Kidney glomerular epithelial cell (primary cell): ENCODE results near the gene PRKAA1.
A peak's percentile ranks its signal among the peaks of the same experiment; 100 is the strongest.

Experiments
- DNase-seq: peaks from one replicate; lab custom pipeline; 2025; lab: John Stamatoyannopoulos, UW

PRKAA1 gene

GRCh38 chr5:40780199-40780598, 18.0 kb downstream of the PRKAA1 start:
- no peak for DNase-seq

DNA sequence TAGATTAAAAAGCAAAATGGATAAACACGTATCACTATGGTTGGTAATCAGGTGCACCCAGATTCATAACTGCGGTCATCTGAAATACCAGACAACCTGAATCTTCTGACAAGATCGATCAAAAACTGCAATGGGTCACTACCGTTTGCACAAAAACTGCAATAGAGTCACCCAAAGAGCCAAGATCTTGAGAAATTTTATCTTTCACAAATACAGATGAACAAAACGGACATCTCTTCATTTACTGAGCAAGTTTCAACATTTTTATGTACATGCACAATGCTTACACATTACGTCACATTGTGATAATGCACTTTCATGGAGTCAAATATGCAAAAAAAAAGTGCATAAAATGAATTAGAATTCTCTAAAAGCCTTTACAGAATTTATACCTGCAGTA, 18.6 kb downstream of the PRKAA1 start:
- DNase-seq: no peak

DNA sequence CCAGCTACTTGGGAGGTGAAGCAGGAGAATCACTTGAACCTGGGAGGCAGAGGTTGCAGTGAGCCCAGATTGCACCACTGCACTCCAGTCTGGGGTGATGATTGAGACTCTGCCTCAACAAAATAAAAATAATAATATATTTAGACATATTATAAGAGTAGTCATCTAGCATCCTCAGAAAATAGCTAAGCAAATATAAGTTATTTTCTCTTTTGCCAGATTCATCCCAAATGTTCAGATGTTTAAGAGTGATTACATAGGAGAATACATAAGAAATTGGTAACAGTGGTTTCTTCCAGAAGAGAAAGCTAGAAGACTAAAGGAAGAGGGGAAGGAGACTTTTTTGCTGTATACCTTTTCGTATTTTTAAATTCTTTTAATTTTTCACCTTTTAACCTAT, 20.0 kb downstream of the PRKAA1 start:
- no peak for DNase-seq

DNA sequence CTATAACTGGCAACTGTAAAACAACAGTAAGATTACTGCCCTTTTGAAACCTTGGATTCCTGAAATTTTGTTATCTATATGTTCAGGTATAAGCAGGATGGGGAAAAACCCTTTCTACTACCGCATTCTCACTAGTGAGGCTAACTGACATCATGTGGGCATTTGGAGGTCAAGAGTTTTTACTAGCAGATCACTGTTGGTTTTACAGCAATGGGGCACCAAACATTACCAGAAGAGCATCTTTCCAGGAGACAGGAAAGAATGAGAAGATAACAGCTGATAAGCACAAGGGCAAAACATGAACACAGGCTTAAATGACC, 21.6 kb downstream of the PRKAA1 start:
- no peak for DNase-seq

DNA sequence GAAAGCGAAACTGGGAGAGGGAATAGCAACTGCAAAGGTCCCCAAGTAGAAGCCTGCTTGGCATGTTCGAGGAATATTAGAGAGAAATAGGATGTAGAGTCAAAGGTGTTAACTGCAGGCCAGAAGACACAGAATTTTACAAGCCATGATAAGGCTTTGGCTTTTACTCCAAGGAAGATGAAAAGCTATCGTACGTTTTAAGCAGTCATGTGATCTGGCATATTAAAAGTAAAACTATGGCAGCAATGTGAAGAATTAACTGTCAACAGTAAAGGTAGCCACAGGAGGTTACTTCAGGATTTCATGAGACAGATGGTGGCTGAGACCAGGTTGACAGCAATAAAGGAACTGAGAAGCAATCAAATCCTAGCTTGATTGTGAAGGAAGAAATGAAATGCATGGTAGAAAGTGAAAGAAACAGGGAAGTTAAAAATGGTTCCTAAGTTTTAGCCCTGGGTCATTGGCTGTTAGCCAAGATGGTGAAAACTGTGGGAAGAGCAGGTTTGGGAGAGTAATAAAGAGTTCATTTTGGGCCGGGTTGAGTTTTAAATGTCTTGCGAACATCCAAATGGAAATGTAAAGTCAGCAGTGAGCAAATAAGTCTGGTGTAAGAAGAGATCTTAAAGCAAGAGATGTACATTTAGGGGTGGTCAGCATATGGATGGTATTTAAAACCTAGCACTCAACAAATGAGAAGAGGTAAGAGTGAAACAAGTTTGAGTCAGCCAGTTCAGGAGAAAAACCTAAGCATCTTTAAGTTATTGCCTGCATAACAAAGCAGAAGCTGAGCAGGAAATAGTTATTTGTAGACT, 22.1 kb downstream of the PRKAA1 start:
- DNase-seq: no peak

- no peak for DNase-seq
Observed at GRCh38 chr5:40775085-40775845, 22.9 kb downstream of the PRKAA1 start.

DNA sequence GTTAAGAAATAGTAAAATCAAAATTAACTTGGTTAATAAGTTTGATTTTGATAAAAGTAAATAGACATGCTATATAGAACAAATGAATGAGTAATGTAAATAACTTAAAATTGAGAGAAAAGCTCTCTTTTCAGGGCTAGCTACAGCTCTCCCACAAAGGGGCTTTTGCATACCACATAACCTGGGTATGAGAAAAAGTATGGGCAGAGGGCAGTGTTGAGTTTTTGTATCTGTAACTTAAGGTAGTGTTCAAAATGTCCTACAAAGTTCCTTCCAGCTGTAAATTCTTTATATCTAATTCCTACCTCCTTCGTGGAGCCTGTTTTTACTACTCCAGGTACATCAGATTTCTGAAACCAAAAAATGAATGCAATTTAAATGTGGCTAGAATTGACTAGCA, 23.6 kb downstream of the PRKAA1 start:
- DNase-seq: no peak

GRCh38 chr5:40770764-40771163, 27.4 kb downstream of the PRKAA1 start:
- no peak for DNase-seq

GRCh38 chr5:40762705-40763104, 35.5 kb downstream of the PRKAA1 start:
- DNase-seq: no peak

GRCh38 chr5:40757400-40757799, 40.8 kb downstream of the PRKAA1 start:
- DNase-seq: no peak

DNA sequence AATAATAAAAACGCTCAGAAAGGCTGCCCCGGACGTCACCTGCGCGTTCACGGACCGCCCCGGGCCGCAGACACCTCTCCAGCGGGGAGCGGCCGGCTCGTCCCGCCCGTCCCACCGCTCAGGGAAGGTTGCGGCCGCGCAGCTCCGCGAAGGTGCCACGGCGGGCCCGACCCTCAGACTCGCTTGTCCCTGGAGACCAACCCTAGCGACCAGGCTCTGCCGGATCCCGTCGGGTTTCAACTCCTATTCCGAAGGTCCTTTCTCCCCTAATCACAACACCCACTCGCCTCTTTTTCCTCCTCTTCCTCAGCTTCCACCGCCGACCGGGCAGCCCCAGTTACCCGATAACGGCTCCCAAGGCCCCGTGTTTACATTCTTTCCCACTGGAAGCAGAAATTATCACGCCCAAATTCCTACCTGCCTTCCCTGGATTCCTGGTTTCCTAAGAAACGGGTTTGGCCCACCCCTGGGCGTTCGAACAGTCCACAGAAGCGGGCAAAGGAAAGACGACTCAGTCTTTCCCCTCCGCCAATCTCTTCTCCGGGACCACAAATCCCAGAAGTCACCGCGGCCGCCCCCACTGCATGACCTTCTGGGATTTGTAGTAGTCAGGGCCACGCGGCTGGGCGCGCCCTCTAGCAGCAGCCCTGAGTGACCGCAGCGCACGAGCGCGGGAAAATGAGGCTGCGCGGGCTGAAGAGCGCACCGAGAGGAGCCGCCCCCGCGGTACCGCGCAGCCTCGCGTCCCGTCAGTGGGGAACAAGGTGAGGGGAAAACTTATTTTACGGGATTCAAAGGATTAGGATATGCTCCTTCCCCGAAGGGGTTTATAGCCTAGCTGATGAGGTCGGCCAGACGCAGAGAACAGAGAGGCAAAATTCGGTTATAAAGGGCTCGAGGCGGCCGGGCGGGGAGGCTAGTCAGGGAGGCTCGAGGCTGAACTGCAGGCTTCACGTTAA, 42.5 kb downstream of the PRKAA1 start, which contains the start of gene TTC33:
TTC33 (minus strand) TSS at position 555 of the 959 bp plus-strand sequence. CDS start 8,943 bp downstream, outside the sequence.
- peak; percentile 96 for DNase-seq

DNA sequence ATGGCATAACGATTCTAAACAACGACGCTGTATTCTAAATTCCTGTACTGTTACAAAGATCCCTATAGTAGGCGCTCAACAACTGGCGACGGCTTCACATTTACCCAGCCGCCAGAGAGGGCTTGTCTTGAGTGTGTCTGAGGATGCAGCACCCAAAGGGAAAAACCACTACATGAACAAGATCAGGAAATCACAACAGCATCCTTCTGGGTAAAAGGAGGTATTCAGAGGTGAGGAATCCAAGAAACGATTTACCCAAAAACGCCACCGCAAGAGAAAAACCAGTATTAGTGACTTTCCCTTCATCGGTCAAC, 43.1 kb downstream of the PRKAA1 start:
- DNase-seq: peak; percentile 76

GRCh38 chr5:40754381-40755092, 43.6 kb downstream of the PRKAA1 start:
- peak; percentile 45 for DNase-seq

GRCh38 chr5:40746703-40747102, 51.5 kb downstream of the PRKAA1 start:
- DNase-seq: no peak

DNA sequence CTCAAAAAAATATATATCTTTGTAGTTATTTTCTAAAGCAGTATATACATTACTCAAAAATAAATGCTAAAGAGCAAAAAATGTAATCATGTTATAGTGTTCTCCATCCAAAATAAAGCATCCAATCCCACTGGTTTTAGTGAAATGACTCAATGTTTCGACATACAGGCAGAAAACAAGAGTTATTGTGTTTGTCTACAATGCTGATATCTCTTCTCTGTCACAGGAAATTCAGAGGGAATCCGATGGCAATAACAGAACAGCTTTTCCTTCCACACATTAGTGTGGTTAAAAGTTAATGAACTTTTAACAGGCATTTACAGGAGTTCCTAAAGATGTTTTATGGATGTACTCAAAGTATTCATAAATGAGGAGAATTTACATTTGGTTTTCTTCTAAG, 54.4 kb downstream of the PRKAA1 start:
- no peak for DNase-seq

GRCh38 chr5:40738502-40738901, 59.7 kb downstream of the PRKAA1 start:
- no peak for DNase-seq

DNA sequence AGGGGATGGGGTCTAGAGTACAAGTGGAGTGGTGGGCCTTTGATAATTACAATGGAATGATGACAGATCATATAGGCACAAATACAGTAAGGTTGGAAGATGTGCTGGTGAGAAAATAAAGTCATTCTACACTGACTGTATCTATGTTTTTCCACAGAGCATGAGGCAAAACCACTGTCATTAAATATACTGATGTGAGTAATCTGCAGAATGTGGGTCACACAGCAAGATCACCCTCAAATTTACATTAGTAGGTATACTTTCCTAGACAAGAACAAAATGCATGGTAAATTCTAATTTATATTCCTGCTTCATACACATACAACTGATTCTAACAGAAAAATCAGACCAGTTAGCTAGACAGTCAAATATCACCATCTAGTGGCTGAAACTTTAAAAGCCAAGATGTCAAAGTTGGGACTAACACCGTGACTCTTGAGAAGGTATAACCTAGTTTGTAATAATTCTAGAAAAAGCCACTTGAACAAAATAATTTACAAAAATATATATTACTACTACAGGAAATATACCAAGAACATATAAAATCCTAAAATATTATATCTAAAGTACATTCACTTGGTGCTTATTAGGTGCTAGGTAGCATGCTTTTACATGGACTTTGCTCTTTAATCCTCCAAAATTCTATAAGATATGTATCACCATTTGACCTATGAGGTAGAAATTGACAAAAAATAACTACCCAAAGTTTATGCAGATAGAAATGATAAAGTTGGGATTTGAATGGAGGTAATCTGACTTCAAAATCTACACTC, 61.9 kb downstream of the PRKAA1 start:
- peak; percentile 45 for DNase-seq

- no peak for DNase-seq
Observed at GRCh38 chr5:40735609-40736008, 62.6 kb downstream of the PRKAA1 start.

GRCh38 chr5:40734986-40735385, 63.2 kb downstream of the PRKAA1 start:
- peak; percentile 22 for DNase-seq

DNA sequence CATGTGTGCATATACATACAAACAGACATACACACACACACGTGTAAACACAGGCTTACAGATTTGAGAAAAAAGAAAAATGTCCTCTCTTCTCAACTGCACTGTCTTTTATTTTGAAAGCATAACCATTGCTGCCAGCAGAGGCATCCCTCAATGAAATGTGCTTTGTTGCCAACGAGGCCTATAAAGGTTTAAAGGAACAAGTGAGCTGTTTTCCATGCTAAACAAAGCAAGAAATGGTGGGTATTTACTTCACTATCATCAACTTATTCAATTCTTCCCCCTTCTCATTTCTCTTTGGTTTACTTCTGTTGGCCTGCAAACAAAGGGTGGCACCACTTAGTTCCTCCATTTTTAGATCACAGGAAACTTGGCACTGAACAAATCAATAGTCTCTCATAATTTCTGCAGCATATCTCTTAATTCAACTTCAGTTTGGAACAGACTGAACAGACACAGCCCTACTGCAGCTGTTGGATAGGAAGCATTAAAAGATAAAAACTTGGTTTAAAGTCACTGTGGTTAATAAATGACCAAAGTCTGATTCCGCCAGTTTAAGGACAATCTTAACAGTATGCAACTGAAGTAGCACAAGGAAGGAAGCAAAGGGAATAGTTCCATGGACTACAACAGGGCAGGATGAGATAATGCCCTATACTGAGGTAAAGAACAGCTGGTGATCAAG, 64.2 kb downstream of the PRKAA1 start:
- no peak for DNase-seq
